GM12892 (cell line): ENCODE data around the gene CD80.
"Not testable (repeated sequence)": the region's sequence is repeated elsewhere in the genome, so short reads cannot be mapped to it uniquely, and the experiment has no call there.

Experiments
- DNase-seq: peaks from one replicate; pipeline ENCODE4 v3.0.0; 2011; ENCODE audit not compliant: insufficient read length
- FAIRE-seq: peaks from 2 replicates; lab custom pipeline; 2011; peaks lifted over from hg19 to GRCh38; lab: Jason Lieb, UNC
- POLR2A ChIP-seq: IDR thresholded peaks from 2 replicates; pipeline ENCODE4 v1.6.1; 2011; ENCODE audit warnings: low read depth, low read length, control low read depth
- POLR2AphosphoS5 ChIP-seq: IDR thresholded peaks from 2 replicates; pipeline ENCODE4 v1.6.1; 2011; ENCODE audit warnings: low read depth, low read length, control low read depth
- TAF1 ChIP-seq: IDR thresholded peaks from 2 replicates; pipeline ENCODE4 v1.6.1; 2011; ENCODE audit warnings: low read depth, mild to moderate bottlenecking, control low read depth, low read length, borderline replicate concordance

The CD80 gene

GRCh38 chr3:119557192-119557876 lies 2.1 kb downstream of the CD80 start:
- no peak for DNase-seq
- no peak for FAIRE-seq
- no peak for TF ChIP-seq TAF1
- TF ChIP-seq POLR2A, result no peak; the same call in 1 of the 2 replicates
- 0 out of 2 replicates have a peak, but pooled peaks have one; percentile 50 for TF ChIP-seq POLR2AphosphoS5

GRCh38 chr3:119555929-119556328 lies 3.5 kb downstream of the CD80 start:
- TF ChIP-seq TAF1 (no peak), POLR2AphosphoS5 (no peak; the same call in none of the 2 replicates), POLR2A (no peak)
- peak; percentile 93 for FAIRE-seq
- no peak for DNase-seq

GRCh38 chr3:119555309-119555735 lies 4.1 kb downstream of the CD80 start:
- TF ChIP-seq POLR2AphosphoS5 (peak; percentile 69; the same call in 1 of the 2 replicates), TAF1 (no peak), POLR2A (peak; percentile 65; the same call in 1 of the 2 replicates)
- no peak for DNase-seq
- FAIRE-seq, result no peak

GRCh38 chr3:119553823-119554415 lies 5.5 kb downstream of the CD80 start:
- peak; percentile 75 for FAIRE-seq
- TF ChIP-seq POLR2A (peak; percentile 46; the same call in 1 of the 2 replicates), POLR2AphosphoS5 (no peak), TAF1 (no peak)
- DNase-seq, result no peak

GRCh38 chr3:119552928-119553327 lies 6.5 kb downstream of the CD80 start:
- not testable (repeated sequence) for FAIRE-seq, DNase-seq

- no peak; the same call in 1 of the 2 replicates for TF ChIP-seq POLR2AphosphoS5
- TF ChIP-seq TAF1, result no peak
- TF ChIP-seq POLR2A, result peak; percentile 40; the same call in 1 of the 2 replicates
- no peak for FAIRE-seq
- DNase-seq, result no peak
Observed at GRCh38 chr3:119551598-119551997, 7.8 kb downstream of the CD80 start.

- FAIRE-seq, result no peak
- DNase-seq, result no peak
- TF ChIP-seq POLR2AphosphoS5, result peak; percentile 78
- peak; percentile 55; the same call in 1 of the 2 replicates for TF ChIP-seq POLR2A
- TF ChIP-seq TAF1, result no peak
Observed at GRCh38 chr3:119550192-119550910, 9.1 kb downstream of the CD80 start.

- DNase-seq (no peak), FAIRE-seq (no peak)
- no peak for TF ChIP-seq TAF1
Observed at GRCh38 chr3:119548341-119548740, 11.1 kb downstream of the CD80 start.

GRCh38 chr3:119547227-119547626 lies 12.2 kb downstream of the CD80 start:
- DNase-seq (no peak), FAIRE-seq (peak; percentile 48)

GRCh38 chr3:119543147-119543546 lies 16.3 kb downstream of the CD80 start:
- FAIRE-seq, result no peak
- TF ChIP-seq TAF1 (no peak), POLR2AphosphoS5 (no peak), POLR2A (no peak)
- DNase-seq, result no peak

More at GRCh38 chr3:119547227-119547626, 12.2 kb downstream of the CD80 start:
- TF ChIP-seq POLR2AphosphoS5 (no peak), POLR2A (peak; percentile 53; the same call in 1 of the 2 replicates)

GRCh38 chr3:119542168-119542767 lies 17.1 kb downstream of the CD80 start:
- FAIRE-seq (no peak), DNase-seq (no peak)
- TF ChIP-seq TAF1, result no peak
- TF ChIP-seq POLR2AphosphoS5, result no peak
- TF ChIP-seq POLR2A, result no peak
